Left forelimb (tissue), 1 donor: Measurements from ENCODE around the gene ARFGAP2.
"Not testable (repeated sequence)": the region's sequence is repeated elsewhere in the genome, so short reads cannot be mapped to it uniquely, and the experiment has no call there.

Source experiments
- DNase-seq: peaks from one replicate; pipeline ENCODE4 v3.0.0-alpha.2; 2018; ENCODE audit warnings: low spot score

The ARFGAP2 gene

GRCh38 chr11:47148903-47149531, 27.7 kb downstream of the ARFGAP2 start:
- DNase-seq: peak; percentile 69

DNA sequence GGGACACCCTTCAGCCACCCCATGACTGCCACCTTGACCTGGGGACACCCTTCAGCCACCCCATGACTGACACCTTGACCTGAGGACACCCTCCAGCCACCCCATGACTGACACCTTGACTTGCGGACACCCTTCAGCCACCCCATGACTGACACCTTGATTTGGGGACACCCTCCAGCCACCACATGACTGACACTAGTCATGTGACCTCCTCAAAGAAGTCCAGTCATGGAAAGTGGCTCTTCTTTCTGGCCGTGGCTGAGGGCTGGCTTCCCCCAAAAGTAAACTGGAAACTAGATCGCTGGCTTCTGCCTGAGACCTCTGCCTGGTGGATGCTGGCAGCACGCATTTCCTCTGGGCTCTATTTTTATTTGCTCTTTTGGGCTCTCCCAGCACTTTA, 28.4 kb downstream of the ARFGAP2 start:
- DNase-seq: peak; percentile 42

DNA sequence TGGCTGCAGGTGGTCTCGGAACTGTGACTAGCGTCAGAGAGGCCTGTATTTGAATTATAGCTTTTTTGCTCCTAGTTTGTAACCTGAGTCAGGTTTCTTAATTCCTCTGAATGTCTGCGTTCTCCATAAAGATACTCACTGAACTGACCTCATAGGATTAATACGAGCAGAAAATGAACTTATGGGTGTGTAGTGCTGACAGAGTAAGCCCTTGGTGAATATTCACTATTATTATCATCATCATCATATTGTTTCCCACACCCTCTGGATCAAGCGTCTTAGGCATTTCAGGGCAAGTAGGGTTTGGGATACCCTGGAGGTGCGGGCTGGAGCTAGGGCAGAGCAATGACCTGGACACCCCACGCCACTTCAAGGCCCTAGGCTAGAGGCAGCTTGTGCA, 29.0 kb downstream of the ARFGAP2 start:
- DNase-seq: peak; percentile 6

DNA sequence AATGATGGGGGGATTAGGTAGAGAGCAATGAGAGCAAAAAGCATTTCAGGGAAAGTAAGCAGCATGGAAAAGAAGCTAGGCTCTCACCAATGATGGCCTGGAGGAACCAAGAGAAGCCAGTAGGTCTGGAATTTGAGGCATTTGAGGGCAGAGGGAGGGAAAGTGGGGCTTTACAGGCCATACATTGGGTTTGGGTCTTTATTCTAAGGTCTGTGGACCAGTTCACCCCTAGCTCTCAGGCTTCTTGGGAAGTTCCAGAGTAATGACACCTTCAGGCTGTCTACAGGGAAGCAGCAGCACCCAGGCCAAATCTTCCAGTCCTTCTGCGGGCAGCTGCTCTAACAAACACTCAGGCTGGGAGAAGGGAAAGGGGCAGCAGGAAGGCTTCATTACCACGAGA, 29.4 kb downstream of the ARFGAP2 start:
- DNase-seq: peak; percentile 30

GRCh38 chr11:47144541-47144940, 32.1 kb downstream of the ARFGAP2 start:
- no peak for DNase-seq

GRCh38 chr11:47143322-47143721, 33.4 kb downstream of the ARFGAP2 start:
- peak; percentile 77 for DNase-seq

DNA sequence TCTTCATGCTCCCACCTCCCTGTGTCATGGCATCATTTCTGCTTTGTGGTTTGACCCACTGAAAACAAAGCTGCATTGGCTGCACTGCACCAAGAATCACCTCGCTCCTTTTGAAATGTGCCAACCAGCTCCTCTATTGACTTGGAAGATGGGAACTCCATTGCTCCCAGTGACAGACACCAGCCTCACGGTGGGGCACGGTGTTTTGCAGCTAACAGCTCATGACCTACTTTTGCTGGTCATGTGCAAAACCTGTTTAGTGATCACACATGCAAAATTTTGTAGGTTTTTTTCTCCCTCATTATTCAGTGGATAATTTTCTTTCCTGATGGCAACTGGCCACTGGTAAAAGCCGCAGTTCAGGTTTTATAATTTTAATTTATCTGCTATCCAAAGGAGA, 36.8 kb downstream of the ARFGAP2 start:
- no peak for DNase-seq

GRCh38 chr11:47137476-47137875, 39.2 kb downstream of the ARFGAP2 start:
- DNase-seq: no peak

DNA sequence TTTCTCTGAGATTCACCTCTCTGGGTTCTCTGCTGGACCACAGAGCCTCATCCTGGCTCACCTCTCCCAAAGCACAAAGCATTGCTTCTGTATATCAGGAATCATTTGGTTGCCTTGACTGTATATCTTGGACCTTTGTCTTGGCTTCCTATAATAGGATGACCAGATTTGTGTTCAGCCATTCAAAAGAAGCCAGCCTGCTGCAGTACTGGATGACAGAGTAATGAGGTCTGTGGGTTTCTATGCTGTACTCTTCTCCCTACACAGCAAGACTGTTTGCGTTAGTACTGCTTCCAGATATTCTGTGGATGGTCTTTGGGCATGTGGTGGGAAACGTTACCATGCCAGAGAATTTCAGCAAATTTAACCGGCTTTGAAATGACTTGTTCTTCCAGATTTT, 39.8 kb downstream of the ARFGAP2 start:
- DNase-seq: no peak

DNA sequence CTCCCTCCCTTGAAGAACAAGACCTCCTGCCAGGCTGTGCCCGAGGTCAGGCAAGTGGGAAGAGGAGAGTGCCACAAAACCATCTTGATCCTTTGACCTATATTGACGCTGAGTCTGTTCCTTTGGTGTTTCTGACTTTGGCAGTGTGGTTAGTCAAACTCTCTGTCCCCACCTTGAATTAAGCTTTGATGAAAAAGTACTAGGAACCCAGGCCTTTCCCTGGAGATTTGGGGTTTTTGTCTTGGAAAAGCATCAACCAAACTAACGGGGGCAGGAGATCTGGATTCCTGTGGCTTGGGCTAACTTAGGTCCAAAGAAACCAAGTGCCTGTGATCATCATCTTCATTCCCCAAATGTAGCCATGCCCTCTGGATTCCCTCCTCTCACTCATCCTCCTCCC, 40.4 kb downstream of the ARFGAP2 start:
- DNase-seq: no peak

- DNase-seq: no peak
These were observed 43.7 kb downstream of the ARFGAP2 start for GRCh38 chr11:47132981-47133380.

GRCh38 chr11:47132490-47132889, 44.2 kb downstream of the ARFGAP2 start:
- DNase-seq: no peak

- no peak for DNase-seq
These were observed 45.5 kb downstream of the ARFGAP2 start for GRCh38 chr11:47131136-47131535.

GRCh38 chr11:47130543-47130942, 46.1 kb downstream of the ARFGAP2 start:
- DNase-seq: no peak

DNA sequence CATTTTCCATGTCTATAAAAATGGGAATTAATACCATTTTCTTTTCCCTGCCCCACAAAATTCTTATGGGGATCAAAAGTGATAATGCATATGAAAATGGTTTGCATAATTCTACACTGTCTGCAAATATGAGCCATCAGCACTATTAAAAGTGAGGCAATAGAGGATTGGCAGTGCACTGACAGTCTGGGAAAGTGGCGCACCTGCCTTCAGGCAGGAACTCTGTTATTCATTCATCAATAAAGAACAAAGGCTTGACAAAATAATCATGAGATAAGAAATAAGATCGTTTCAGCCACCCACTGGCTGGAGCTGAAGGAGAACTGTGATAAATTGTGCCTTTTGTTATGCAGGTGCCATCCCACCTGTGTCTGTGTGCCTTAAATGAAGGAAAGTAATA, 49.5 kb downstream of the ARFGAP2 start:
- no peak for DNase-seq

DNA sequence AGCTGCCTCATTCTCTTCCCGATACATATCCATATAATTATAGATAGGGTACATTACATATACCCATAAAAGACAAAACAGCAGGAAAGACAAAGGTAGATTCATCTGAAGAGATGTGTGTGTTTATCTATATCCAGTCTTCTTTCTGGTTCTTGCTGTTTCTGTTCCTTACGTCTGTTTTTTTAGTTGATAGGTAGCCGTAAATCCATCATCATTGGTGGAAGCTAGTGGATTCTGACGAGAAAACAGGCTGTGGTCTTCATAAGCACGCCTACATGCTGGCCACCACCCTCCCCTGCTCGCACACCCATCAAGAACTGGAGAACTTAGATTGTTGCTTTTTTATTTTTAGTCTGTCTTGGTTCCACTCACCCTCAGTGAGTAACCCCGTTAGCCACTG, 51.6 kb downstream of the ARFGAP2 start:
- no peak for DNase-seq

- DNase-seq: no peak
These were observed 52.0 kb downstream of the ARFGAP2 start for GRCh38 chr11:47124675-47125074.

GRCh38 chr11:47123094-47123493, 53.6 kb downstream of the ARFGAP2 start:
- DNase-seq: no peak

- DNase-seq: no peak
These were observed 54.9 kb downstream of the ARFGAP2 start for GRCh38 chr11:47121731-47122130.

GRCh38 chr11:47121056-47121455, 55.6 kb downstream of the ARFGAP2 start:
- no peak for DNase-seq

GRCh38 chr11:47118958-47119688, 57.6 kb downstream of the ARFGAP2 start:
- not testable (repeated sequence) for DNase-seq
